Esophagus muscularis mucosa (tissue), 4 donors: ENCODE data around the gene RANBP17.

Experiments
- CTCF ChIP-seq, 3 experiments: fragments of 200-600 bp in 2 of 3; fragments of 450-650 bp in 1 of 3; sonication (generic) in 2 of 3; IDR thresholded peaks; one replicate each; pipeline ENCODE4 v1.5.1; 2017 to 2019; ENCODE audit warnings: antibody characterized with exemption in 3 of 3, mild to moderate bottlenecking in 2 of 3, moderate library complexity in 1 of 3
- EP300 ChIP-seq: sonication (generic); formaldehyde crosslinking; IDR thresholded peaks from one replicate; pipeline ENCODE4 v1.6.1; 2017; ENCODE audit warnings: antibody characterized with exemption
- POLR2A ChIP-seq: fragments of 450-650 bp; IDR thresholded peaks from one replicate; pipeline ENCODE4 v1.6.1; 2017; ENCODE audit warnings: antibody characterized with exemption, moderate library complexity, mild to moderate bottlenecking, low read depth
- POLR2AphosphoS5 ChIP-seq, 2 donors: sonication (generic); formaldehyde crosslinking; IDR thresholded peaks; one replicate each; pipeline ENCODE4 v1.6.1; 2017; ENCODE audit warnings: antibody characterized with exemption in 2 of 2

- TF ChIP-seq CTCF (IDR thresholded peaks at IDR 0.05) (no peak), POLR2AphosphoS5 (IDR thresholded peaks at IDR 0.05) (no peak), POLR2A (no peak), EP300 (no peak)
Measured at GRCh38 chr5:171335616-171336015, 473.8 kb downstream of the RANBP17 start.
